Measurements from ENCODE around the gene SLC43A2.
A peak's percentile ranks its signal among the peaks of the same experiment; 100 is the strongest.

Gene SLC43A2

GRCh38 chr17:1644493-1645206 lies 16.0 kb upstream of the SLC43A2 start:
- TF ChIP-seq PRDM10 (tag by site-specific recombination; IDR thresholded peaks at IDR 0.05) = no peak
- TF ChIP-seq ZNF140 (tag by site-specific recombination; IDR thresholded peaks at IDR 0.05) = no peak
- no peak for TF ChIP-seq ZNF138 (tag by site-specific recombination; IDR thresholded peaks at IDR 0.05; ENCODE audit: borderline replicate concordance)
- TF ChIP-seq ZNF391 (tag by site-specific recombination; IDR thresholded peaks at IDR 0.05; ENCODE audit: borderline replicate concordance, low read depth) = no peak
- no peak for TF ChIP-seq ZNF629 (tag by site-specific recombination; IDR thresholded peaks at IDR 0.05)
- TF ChIP-seq GLIS2 (tag by site-specific recombination; IDR thresholded peaks at IDR 0.05) = 0 out of 2 replicates have a peak, but pooled peaks have one; percentile 43
- no peak for TF ChIP-seq ZNF10 (tag by site-specific recombination; IDR thresholded peaks at IDR 0.05)
- no peak for TF ChIP-seq ZBTB20 (tag by site-specific recombination; IDR thresholded peaks at IDR 0.05)
- Histone ChIP-seq H3K4me3 (ENCODE audit: low read depth, low read length) (no peak overlapping the region), H3K9me3 (ENCODE audit: control insufficient read depth, insufficient read depth, low read depth, low read length) (no peaks in the 10 kb centered on the region), H3K27ac (ENCODE audit: extremely low read depth, low read depth, low read length) (no peak overlapping the region), H3K36me3 (ENCODE audit: control insufficient read depth in 2 of 2, insufficient read depth in 1 of 2, low read length in 2 of 2) (no peaks in the 10 kb centered on the region), H3K4me1 (ENCODE audit: control insufficient read depth, insufficient read depth, low read length) (peaks cover 4% of the 10 kb centered on the region; the same call in 1 of the 2 replicates)
- ChIA-PET POLR2A (no interaction called here), CTCF (interaction anchor here (0.6 to 6.1 kb wide), 2 partner anchors 72 to 928 kb away, joined by 5 to 69 read pairs; no protein-coding TSS in a partner anchor)

- ChIA-PET POLR2A (interaction anchor here (0.6 kb wide), 1 partner anchor 225 kb away, joined by 3 read pairs; no protein-coding TSS in a partner anchor), CTCF (interaction anchor here (0.5 to 6.1 kb wide), 4 partner anchors 11 to 73 kb away, joined by 5 to 69 read pairs (median 5); no protein-coding TSS in a partner anchor)
- Histone ChIP-seq H3K27ac (ENCODE audit: extremely low read depth, low read depth, low read length) (no peak overlapping the region), H3K4me1 (ENCODE audit: control insufficient read depth, insufficient read depth, low read length) (peaks cover 4% of the 10 kb centered on the region; the same call in 1 of the 2 replicates), H3K4me3 (ENCODE audit: low read depth, low read length) (no peak overlapping the region), H3K9me3 (ENCODE audit: control insufficient read depth, insufficient read depth, low read depth, low read length) (no peaks in the 10 kb centered on the region), H3K36me3 (ENCODE audit: control insufficient read depth in 2 of 2, insufficient read depth in 1 of 2, low read length in 2 of 2) (no peaks in the 10 kb centered on the region)
- TF ChIP-seq ZNF211 (tag by site-specific recombination; IDR thresholded peaks at IDR 0.05; ENCODE audit: low read depth) = no peak
- TF ChIP-seq ZNF449 (tag by site-specific recombination; IDR thresholded peaks at IDR 0.05) = no peak
- peak; percentile 43; the same call in 1 of the 2 replicates for TF ChIP-seq ZBTB20 (tag by site-specific recombination; IDR thresholded peaks at IDR 0.05)
- TF ChIP-seq ATF2 (tag by site-specific recombination; IDR thresholded peaks at IDR 0.05; ENCODE audit: low read depth) = no peak
- no peak for TF ChIP-seq ZNF548 (tag by site-specific recombination; IDR thresholded peaks at IDR 0.05)
- TF ChIP-seq ZNF488 (tag by site-specific recombination; IDR thresholded peaks at IDR 0.05) = no peak
- TF ChIP-seq PRDM2 (tag by site-specific recombination; IDR thresholded peaks at IDR 0.05; ENCODE audit: borderline replicate concordance) = no peak
- TF ChIP-seq KLF16 (tag by site-specific recombination; IDR thresholded peaks at IDR 0.05) = no peak
- TF ChIP-seq ZNF677 (tag by site-specific recombination; IDR thresholded peaks at IDR 0.05) = no peak
- no peak for TF ChIP-seq SP2 (tag by site-specific recombination; IDR thresholded peaks at IDR 0.05)
- TF ChIP-seq PBX3 (CRISPR knock-in tag; IDR thresholded peaks at IDR 0.05) = no peak
These were observed 15.4 kb upstream of the SLC43A2 start for GRCh38 chr17:1643999-1644492.
